Right hindlimb (tissue), 1 donor: ENCODE data around the gene HDAC7.

Experiments used
- DNase-seq: peaks from one replicate; pipeline ENCODE4 v3.0.0-alpha.2; 2018

The HDAC7 gene

DNA sequence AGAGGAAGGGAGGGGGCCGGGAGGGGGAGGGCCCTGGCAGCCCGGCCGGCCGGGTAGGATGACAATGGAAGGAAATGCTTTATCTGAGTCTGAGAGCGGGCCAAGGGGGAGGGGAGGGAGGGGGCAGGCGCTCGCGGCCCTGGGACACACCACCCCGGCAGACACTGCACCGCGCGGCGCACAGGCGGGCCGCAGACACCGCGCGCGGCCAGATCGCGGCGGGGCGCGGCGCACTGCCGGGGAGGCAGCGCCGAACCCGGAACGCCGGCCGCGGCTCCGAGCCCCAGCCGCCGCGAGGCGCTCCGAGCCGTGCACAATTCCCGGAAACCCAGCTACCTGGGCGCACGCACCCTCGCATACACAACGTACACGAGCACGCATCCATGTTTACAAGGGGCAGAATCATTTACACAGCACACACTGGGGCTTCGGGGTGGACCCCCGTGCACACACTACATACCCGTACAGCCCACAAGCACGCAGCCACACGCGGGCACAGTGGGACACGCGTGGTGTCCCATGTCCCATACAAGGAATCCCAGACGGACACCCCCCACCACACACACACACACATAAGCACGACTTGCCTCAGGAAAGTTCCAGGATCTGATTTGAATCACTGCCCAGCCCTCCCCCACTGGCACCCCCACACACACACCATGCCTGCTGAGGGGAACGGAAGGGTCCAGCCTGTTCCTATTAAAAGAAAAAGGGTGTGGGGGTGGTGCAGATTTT is at the start of gene HDAC7:
HDAC7 (minus strand) TSS at position 8 of the 735 bp plus-strand sequence. CDS start 118 bp downstream, outside the sequence.
- DNase-seq: peak; percentile 93

GRCh38 chr12:47868552-47869031 is 48.9 kb upstream of the HDAC7 start:
- DNase-seq: no peak

DNA sequence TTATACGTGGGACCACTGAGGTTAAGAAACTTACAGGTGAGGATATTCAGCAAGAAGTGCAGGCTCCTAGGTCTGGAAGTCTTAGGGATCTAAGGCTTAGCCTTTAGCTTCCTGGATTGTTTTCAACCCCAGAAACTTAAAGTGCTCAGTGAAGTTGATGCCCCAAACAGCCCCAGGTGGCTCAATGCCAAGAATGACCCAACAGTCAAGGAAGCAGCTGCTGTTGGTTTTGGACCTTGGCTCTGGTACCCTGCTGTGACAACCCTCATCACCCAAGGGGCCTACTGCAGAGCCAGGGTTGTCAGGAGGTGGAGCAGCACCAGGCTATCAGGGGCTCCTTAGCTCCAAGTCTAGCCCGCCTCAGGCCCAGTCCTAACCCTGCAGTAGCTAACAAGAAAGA is 48.3 kb upstream of the HDAC7 start:
- no peak for DNase-seq

- DNase-seq: no peak
Measured at GRCh38 chr12:47867495-47867941, 47.8 kb upstream of the HDAC7 start.

DNA sequence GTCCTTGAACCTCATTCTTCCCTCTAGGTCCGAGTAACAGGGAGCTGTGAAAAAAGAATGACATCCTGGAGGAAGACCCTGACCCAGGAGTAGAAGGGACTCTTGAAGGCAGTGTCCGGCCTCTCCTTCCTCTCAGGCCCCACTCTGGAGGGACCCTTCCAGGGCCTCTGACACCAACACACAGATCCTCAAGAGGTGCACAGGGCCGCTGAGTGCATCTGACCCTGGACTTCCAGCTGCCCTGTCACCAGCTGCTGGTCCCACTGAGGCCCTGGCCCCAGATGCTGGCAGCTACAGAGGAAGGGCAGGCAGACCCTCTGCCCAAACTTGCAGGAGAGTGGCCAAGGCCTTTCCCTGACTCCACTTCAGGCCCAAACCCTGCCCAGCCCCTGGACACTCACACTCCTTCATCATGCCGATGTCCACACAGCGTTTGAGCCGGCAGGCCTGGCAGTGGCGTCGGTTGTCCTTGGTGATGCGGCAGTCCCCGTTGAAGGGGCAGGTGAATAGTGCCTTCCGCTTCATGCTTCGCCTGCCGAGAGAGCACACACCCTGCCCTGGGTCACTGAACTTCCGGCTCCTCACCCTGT is 45.0 kb upstream of the HDAC7 start:
- DNase-seq: no peak

- DNase-seq: no peak
Measured at GRCh38 chr12:47863985-47864384, 44.3 kb upstream of the HDAC7 start.

- no peak for DNase-seq
Measured at GRCh38 chr12:47863467-47863866, 43.8 kb upstream of the HDAC7 start.

DNA sequence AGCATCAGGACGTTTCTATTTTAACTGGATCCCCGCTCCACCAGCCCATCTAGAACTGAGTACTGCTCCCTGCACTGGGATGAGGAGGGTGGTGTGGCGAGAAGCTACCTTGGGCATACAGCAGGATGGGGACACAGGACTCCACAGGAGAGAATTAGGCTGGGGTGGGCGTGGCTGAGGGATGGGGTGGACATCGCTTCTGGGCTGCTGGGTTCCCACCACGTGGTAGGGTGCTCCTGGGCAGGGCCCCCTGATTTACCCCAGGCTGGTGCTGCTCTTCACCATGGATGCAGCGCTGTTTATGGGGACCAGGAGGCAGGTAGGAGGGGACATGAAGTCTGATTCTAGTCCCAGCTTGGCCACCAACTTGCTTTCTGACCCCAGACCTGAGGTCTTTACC is 43.2 kb upstream of the HDAC7 start:
- no peak for DNase-seq

DNA sequence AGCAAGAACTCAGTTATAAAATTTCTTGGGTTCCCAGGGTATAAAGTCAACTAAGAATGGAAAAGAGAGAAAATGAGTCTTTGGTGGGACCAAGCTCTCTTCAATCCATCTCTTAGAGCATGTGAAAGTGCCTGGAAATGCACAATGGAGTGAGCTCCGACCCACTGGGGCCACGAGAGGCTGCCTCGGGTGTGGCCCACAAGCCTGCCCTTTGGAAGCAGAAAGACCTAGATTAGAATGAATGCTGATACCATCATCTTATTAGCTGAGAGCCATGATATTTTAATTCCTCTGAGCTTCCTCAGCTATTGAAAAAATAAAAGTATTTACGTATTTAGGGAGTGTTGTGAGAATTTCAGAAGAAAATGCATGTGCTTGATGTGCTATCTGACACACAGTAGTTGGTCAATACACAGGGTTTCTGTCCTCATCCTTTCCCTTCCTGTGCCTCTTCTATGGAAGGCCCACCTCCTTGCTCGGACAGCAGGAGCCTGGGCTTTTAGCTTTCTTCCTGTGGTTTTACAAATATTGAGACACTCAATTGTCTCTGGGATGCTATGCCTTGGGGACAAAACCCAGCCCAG is 42.6 kb upstream of the HDAC7 start:
- DNase-seq: no peak

GRCh38 chr12:47860873-47861272 is 41.2 kb upstream of the HDAC7 start:
- no peak for DNase-seq

DNA sequence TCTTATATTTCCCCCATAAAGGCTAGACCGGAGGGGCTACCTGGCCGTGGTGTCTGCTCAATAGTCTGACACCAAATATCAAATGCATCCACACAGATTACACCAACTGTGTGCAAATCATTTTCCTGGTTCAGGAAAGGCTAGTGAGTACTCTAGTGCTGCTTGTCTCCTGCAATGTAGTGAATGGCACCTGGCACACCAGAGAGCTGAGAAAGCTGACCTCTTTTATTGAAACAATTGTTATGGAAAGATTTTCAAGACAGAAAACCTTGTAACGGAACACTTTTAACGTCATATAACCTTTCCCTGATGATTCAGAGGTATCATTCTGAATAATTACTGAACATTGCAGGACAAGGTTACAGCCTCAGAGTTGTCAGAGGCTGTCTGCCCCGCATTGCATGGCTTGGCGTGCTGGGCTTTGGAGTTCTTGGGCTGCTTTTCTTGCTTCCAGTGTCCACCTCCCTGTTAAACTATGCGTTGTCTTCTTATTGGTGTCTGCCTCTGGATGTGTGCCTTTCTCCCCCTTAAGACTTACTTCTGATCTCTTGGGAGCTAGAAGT is 40.7 kb upstream of the HDAC7 start:
- DNase-seq: no peak

GRCh38 chr12:47858511-47859266 is 39.0 kb upstream of the HDAC7 start:
- no peak for DNase-seq

DNA sequence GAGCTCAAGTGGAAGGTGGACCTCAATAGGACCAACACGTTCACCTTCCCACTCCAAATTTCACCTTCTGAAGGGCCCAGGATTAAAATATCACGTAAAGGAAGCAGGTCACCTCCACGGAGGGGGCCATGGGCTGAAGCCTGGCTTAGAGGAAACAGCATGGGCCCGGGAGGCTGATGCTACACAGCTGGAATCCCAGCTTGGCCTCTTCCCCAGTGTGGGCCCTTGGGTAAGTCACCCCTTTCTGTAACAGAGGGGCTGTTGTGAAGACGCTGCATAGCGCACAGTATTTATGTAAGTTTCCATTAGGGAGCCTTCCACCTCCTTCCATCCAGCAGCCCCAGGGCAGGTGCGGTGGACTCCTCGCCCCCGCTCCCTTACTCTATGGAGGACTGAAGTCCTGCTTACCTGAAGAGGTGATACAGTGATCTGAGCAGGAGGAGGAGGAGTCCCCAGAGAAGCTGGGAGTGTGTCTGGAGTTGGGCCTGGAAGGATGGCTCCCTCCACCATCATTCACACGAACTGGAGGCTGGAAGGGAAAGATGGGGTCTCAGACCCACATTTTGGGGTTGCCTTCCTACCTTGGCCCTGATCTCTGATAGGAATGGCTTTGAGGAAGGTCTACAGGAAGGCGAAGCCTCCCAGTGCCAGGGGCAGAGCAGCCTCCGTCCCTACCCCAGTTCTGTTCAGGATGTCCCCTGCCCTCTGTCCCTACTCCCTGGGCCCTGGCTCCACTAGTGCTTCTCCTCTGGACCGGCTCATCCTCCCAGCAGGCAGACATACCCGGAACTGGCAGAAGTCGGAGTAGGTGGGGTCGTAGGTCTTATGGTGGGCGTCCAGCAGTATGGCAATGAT is 37.2 kb upstream of the HDAC7 start:
- DNase-seq: no peak

- no peak for DNase-seq
Measured at GRCh38 chr12:47856094-47856493, 36.4 kb upstream of the HDAC7 start.

- DNase-seq: no peak
Measured at GRCh38 chr12:47855502-47855901, 35.8 kb upstream of the HDAC7 start.

DNA sequence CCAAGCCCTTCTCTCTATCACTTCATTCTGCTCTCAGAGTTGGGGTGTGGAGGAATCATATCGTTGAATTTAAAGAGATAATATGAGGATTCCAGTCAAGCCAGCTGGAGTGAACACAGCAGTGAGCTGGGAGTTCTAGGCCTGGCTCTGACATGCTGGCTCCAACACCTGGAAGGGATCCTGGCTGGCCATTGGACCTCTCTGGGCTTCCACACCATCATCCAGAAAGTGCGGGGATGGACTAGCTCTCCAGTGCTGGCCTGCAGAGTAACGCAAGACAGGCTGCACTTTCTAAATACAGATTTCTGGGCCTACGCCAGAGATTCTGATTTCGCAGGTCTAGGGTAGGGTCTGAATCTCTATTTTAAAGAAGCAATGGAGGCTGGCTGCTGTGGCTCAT is 34.8 kb upstream of the HDAC7 start:
- no peak for DNase-seq

GRCh38 chr12:47852096-47852571 is 32.4 kb upstream of the HDAC7 start:
- DNase-seq: no peak

DNA sequence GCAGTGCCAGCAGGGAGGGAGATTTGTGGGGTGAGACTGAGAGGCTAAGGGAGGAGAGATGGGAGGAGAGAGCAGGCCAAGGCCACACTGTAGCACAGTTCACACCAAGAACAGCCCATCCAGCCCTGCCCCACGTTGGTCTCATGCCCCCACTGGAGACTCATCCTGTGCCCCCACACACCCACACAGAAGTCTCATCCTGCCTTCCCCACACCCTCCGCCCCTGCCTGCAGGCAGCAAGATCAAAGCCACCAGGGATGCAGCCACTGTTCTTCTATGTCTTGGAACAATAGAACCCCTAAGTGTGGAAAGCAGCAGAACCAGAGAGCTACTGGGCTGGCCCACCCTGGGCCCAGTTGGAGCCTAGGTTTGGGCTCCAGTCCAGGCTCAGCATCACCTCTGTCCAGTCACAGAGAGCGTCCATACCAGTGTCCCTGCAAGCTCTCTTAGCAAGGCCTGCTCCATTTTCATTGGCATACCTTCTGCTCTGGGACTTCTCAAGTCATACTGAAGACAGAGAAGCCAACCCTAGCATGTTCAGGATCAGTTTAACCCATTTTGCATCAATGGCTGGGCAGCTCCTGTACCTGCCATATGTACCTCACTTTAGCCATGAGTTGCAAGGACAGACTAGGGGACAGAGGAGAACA is 31.7 kb upstream of the HDAC7 start:
- no peak for DNase-seq

- DNase-seq: no peak
Measured at GRCh38 chr12:47850153-47851084, 30.7 kb upstream of the HDAC7 start.

DNA sequence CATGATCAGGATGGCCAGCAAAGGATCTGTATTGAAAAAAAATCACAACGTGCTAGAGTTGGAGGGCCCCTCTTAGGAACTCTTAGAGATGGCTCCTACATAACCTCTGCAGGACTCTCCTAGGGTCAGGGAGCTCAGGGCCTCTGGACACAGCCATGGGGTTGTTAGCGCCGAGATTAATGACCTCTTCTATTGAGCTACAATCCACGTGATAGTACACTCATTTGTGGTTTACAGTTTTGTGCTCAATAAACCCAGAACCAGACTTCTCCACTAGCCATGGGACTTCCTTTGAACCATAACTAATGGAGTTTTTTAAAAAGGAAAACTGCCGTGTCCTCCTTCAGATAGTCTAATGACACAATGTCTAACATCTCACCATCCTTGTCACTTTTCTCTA is 29.6 kb upstream of the HDAC7 start:
- DNase-seq: no peak
